Fibroblast of lung (primary cell): Measurements from ENCODE around the gene PRKAA1. TPM values are rescaled to one million over a fixed set of nuclear protein-coding genes. Genes with fewer than 3 reads are reported as not detected.
"Not testable (repeated sequence)": the region's sequence is repeated elsewhere in the genome, so short reads cannot be mapped to it uniquely, and the experiment has no call there.

Source experiments
- DNase-seq, 2 donors: peaks; one replicate each; pipeline versions ENCODE4 v3.0.0 to v3.0.0-alpha.2; 2010; ENCODE audit warnings: low read depth in 2 of 2
- H2AFZ ChIP-seq: 2 replicates; pipeline ENCODE4 v1.5.1; 2012; ENCODE audit warnings: low read length, control low read depth, inconsistent platforms
- H3K27ac ChIP-seq: 2 replicates; pipeline ENCODE4 v1.5.1; 2011; ENCODE audit warnings: low read length, control low read depth; ENCODE audit not compliant: insufficient read depth
- H3K27me3 ChIP-seq: 2 replicates; pipeline ENCODE4 v1.5.1; 2011; ENCODE audit warnings: mild to moderate bottlenecking, low read length; ENCODE audit not compliant: control insufficient read depth, insufficient read depth
- H3K36me3 ChIP-seq: 2 replicates; pipeline ENCODE4 v1.5.1; 2011; ENCODE audit warnings: low read length; ENCODE audit not compliant: control insufficient read depth, insufficient read depth
- H3K4me1 ChIP-seq: 2 replicates; pipeline ENCODE4 v1.5.1; 2011; ENCODE audit warnings: low read length; ENCODE audit not compliant: control insufficient read depth, insufficient read depth; ENCODE audit errors: extremely low read depth
- H3K4me2 ChIP-seq: 2 replicates; pipeline ENCODE4 v1.5.1; 2011; ENCODE audit warnings: low read length, control low read depth; ENCODE audit not compliant: insufficient read depth; ENCODE audit errors: extremely low read depth
- H3K4me3 ChIP-seq, 4 experiments: fragments of 200-600 bp in 1 of 4; sonication (generic) in 1 of 4; replicated peaks in 1 of 4; 2 replicates each; pipeline ENCODE4 v1.5.1; 2011 to 2016; ENCODE audit warnings: low read length in 4 of 4, low read depth in 3 of 4, mild to moderate bottlenecking in 3 of 4, control low read depth in 2 of 4, inconsistent platforms in 1 of 4, mixed read lengths in 1 of 4; ENCODE audit not compliant: insufficient read depth in 1 of 4; ENCODE audit errors: control extremely low read depth in 1 of 4
- H3K79me2 ChIP-seq: 2 replicates; pipeline ENCODE4 v1.5.1; 2012; ENCODE audit warnings: mild to moderate bottlenecking, low read length, inconsistent platforms; ENCODE audit not compliant: control insufficient read depth, insufficient read depth
- H3K9ac ChIP-seq: 2 replicates; pipeline ENCODE4 v1.5.1; 2011; ENCODE audit warnings: mild to moderate bottlenecking, low read length, control low read depth; ENCODE audit not compliant: insufficient read depth
- H3K9me3 ChIP-seq: 2 replicates; pipeline ENCODE4 v1.5.1; 2012; ENCODE audit warnings: low read depth, low read length; ENCODE audit not compliant: control insufficient read depth, insufficient read depth
- H4K20me1 ChIP-seq: 2 replicates; pipeline ENCODE4 v1.5.1; 2011; ENCODE audit warnings: low read length; ENCODE audit not compliant: control insufficient read depth, insufficient read depth; ENCODE audit errors: extremely low read depth
- CTCF ChIP-seq, 2 donors: IDR thresholded peaks in 1 of 2; conservative IDR thresholded peaks in 1 of 2; 1 replicate in 1 of 2; 2 replicates in 1 of 2; pipeline ENCODE4 v1.5.1; 2011 to 2012; ENCODE audit warnings: low read length in 2 of 2, control low read depth in 1 of 2, inconsistent platforms in 1 of 2, low read depth in 1 of 2, mild to moderate bottlenecking in 1 of 2
- EZH2 ChIP-seq: IDR thresholded peaks from 2 replicates; pipeline ENCODE4 v1.5.1; 2012; ENCODE audit warnings: low read length, control low read depth, mild to moderate bottlenecking; ENCODE audit errors: missing control alignments
- polyA plus RNA-seq, 2 donors: library from polyadenylated mRNA; depleted of rRNA in 1 of 2; stranded (reverse) in 1 of 2; unstranded in 1 of 2; fragments of >200 nt; gene quantifications; 2 replicates each; pipeline ENCODE4 v1.2.1, GENCODE V29; 2011 to 2012; ENCODE audit warnings: missing spikeins in 1 of 2
- total RNA-seq: library from RNA; depleted of rRNA; stranded (reverse); fragments of >200 nt; gene quantifications from 2 replicates; pipeline ENCODE4 v1.2.1, GENCODE V29; 2014

The PRKAA1 gene
- total and polyA plus RNA-seq, 2 donors (not counting 1 experiment from before 2014, with no cell fraction given): 106 to 107 TPM

GRCh38 chr5:40734986-40735385, 63.2 kb downstream of the PRKAA1 start:
- peak overlapping the region; percentile 28 for H3K4me2 ChIP-seq
- TF ChIP-seq CTCF (conservative IDR thresholded peaks at IDR 0.05 in 1 of 2, IDR thresholded peaks at IDR 0.05 in 1 of 2; ENCODE audit: low read depth in 1 of 2, low read length in 2 of 2) (no peak), EZH2 (no peak)

GRCh38 chr5:40733879-40734563, 64.2 kb downstream of the PRKAA1 start:
- H3K4me1 ChIP-seq: peaks cover 14% of the 10 kb centered on the region
- H3K4me2 ChIP-seq: no peak overlapping the region
- no peak overlapping the region for H3K27ac ChIP-seq
- no peaks in the 10 kb centered on the region for H3K27me3 ChIP-seq
- DNase-seq: no peak
- no peaks in the 10 kb centered on the region for H3K9me3 ChIP-seq
- peaks cover 2% of the 10 kb centered on the region for H3K79me2 ChIP-seq
- TF ChIP-seq EZH2 (no peak), CTCF (conservative IDR thresholded peaks at IDR 0.05 in 1 of 2, IDR thresholded peaks at IDR 0.05 in 1 of 2; ENCODE audit: low read depth in 1 of 2, low read length in 2 of 2) (no peak)
- no peaks in the 10 kb centered on the region for H3K36me3 ChIP-seq
- no peak overlapping the region for H3K4me3 ChIP-seq
- no peaks in the 10 kb centered on the region for H4K20me1 ChIP-seq
- H2AFZ ChIP-seq: no peak overlapping the region
- H3K9ac ChIP-seq: no peak overlapping the region

More at GRCh38 chr5:40734986-40735385, 63.2 kb downstream of the PRKAA1 start:
- H3K9me3 ChIP-seq: no peaks in the 10 kb centered on the region
- peak in 1 of 2 donors; percentile 80 for DNase-seq
- no peaks in the 10 kb centered on the region for H4K20me1 ChIP-seq
- H3K9ac ChIP-seq: no peak overlapping the region
- no peaks in the 10 kb centered on the region for H3K27me3 ChIP-seq
- peaks cover 2% of the 10 kb centered on the region for H3K79me2 ChIP-seq
- H3K36me3 ChIP-seq: no peaks in the 10 kb centered on the region
- no peak overlapping the region for H2AFZ ChIP-seq
- H3K27ac ChIP-seq: peak overlapping the region; percentile 52
- peaks cover 14% of the 10 kb centered on the region for H3K4me1 ChIP-seq
- H3K4me3 ChIP-seq: no peak overlapping the region

- no peak for DNase-seq
- Histone ChIP-seq H3K9ac (no peak overlapping the region), H3K9me3 (no peaks in the 10 kb centered on the region), H4K20me1 (no peaks in the 10 kb centered on the region), H3K27me3 (no peaks in the 10 kb centered on the region), H2AFZ (no peak overlapping the region), H3K4me2 (no peak overlapping the region), H3K4me1 (peaks cover 14% of the 10 kb centered on the region), H3K79me2 (peaks cover 2% of the 10 kb centered on the region), H3K4me3 (no peak overlapping the region), H3K36me3 (no peaks in the 10 kb centered on the region), H3K27ac (no peak overlapping the region)
- TF ChIP-seq EZH2: no peak
- TF ChIP-seq CTCF (conservative IDR thresholded peaks at IDR 0.05 in 1 of 2, IDR thresholded peaks at IDR 0.05 in 1 of 2; ENCODE audit: low read depth in 1 of 2, low read length in 2 of 2): no peak
Observed at GRCh38 chr5:40733434-40733833, 64.7 kb downstream of the PRKAA1 start.

- H3K27me3 ChIP-seq, H3K4me1 ChIP-seq: not testable (repeated sequence)
Observed at GRCh38 chr5:40722497-40722911, 75.7 kb downstream of the PRKAA1 start.

More at GRCh38 chr5:40722497-40722911, 75.7 kb downstream of the PRKAA1 start:
- not testable (repeated sequence) for H3K36me3 ChIP-seq, H3K79me2 ChIP-seq, H3K9me3 ChIP-seq, H2AFZ ChIP-seq, H3K4me2 ChIP-seq, DNase-seq, H3K27ac ChIP-seq, H3K4me3 ChIP-seq, H4K20me1 ChIP-seq, H3K9ac ChIP-seq
